Endometrium (tissue), 2 donors: Measurements from ENCODE around the gene BST1.

Source experiments
- FAIRE-seq: peaks from 2 replicates; lab custom pipeline; 2012; peaks lifted over from hg19 to GRCh38; lab: Jason Lieb, UNC
- donor health status: control.
- donor health status: control.

Gene BST1

GRCh38 chr4:15702941-15703403 is at the start of gene BST1:
Gene BST1 (plus strand): TSS chr4:15703065. CDS start chr4:15703145, 80 bp downstream.
- FAIRE-seq = no peak

GRCh38 chr4:15653420-15653819 is 49.4 kb upstream of the BST1 start:
- FAIRE-seq = no peak

GRCh38 chr4:15653864-15654592 is 48.8 kb upstream of the BST1 start:
- no peak for FAIRE-seq

- FAIRE-seq = no peak
Observed at GRCh38 chr4:15654593-15655222, 48.2 kb upstream of the BST1 start.

- no peak for FAIRE-seq
Observed at GRCh38 chr4:15655223-15656037, 47.4 kb upstream of the BST1 start, which contains the start of gene FBXL5. Gene FBXL5 (minus strand): TSS chr4:15655357. CDS start chr4:15655287, 70 bp downstream.

GRCh38 chr4:15656038-15656470 is 46.8 kb upstream of the BST1 start:
- no peak for FAIRE-seq

GRCh38 chr4:15657366-15657765 is 45.5 kb upstream of the BST1 start:
- no peak for FAIRE-seq

- no peak for FAIRE-seq
Observed at GRCh38 chr4:15658136-15658770, 44.6 kb upstream of the BST1 start.

GRCh38 chr4:15658781-15659180 is 44.1 kb upstream of the BST1 start:
- FAIRE-seq = no peak

GRCh38 chr4:15659768-15660570 is 42.9 kb upstream of the BST1 start:
- no peak for FAIRE-seq

GRCh38 chr4:15665753-15666365 is 37.0 kb upstream of the BST1 start:
- no peak for FAIRE-seq

GRCh38 chr4:15667006-15667405 is 35.9 kb upstream of the BST1 start:
- no peak for FAIRE-seq

- no peak for FAIRE-seq
Observed at GRCh38 chr4:15668566-15669435, 34.1 kb upstream of the BST1 start.

- FAIRE-seq = no peak
Observed at GRCh38 chr4:15670576-15670975, 32.3 kb upstream of the BST1 start.

GRCh38 chr4:15672101-15672500 is 30.8 kb upstream of the BST1 start:
- no peak for FAIRE-seq

GRCh38 chr4:15673337-15673736 is 29.5 kb upstream of the BST1 start:
- no peak for FAIRE-seq

GRCh38 chr4:15674046-15674445 is 28.8 kb upstream of the BST1 start:
- FAIRE-seq = no peak

- peak; percentile 45 for FAIRE-seq
Observed at GRCh38 chr4:15674926-15675325, 27.9 kb upstream of the BST1 start.

GRCh38 chr4:15675356-15675755 is 27.5 kb upstream of the BST1 start:
- no peak for FAIRE-seq

- FAIRE-seq = no peak
Observed at GRCh38 chr4:15676039-15676438, 26.8 kb upstream of the BST1 start.
